ENCODE results near the gene LGALS3. TPM values are rescaled to one million over a fixed set of nuclear protein-coding genes. Genes with fewer than 3 reads are reported as not detected.

The LGALS3 gene
- total and polyA plus RNA-seq, 11 donors = 143 to 372 (median 205) TPM

DNA sequence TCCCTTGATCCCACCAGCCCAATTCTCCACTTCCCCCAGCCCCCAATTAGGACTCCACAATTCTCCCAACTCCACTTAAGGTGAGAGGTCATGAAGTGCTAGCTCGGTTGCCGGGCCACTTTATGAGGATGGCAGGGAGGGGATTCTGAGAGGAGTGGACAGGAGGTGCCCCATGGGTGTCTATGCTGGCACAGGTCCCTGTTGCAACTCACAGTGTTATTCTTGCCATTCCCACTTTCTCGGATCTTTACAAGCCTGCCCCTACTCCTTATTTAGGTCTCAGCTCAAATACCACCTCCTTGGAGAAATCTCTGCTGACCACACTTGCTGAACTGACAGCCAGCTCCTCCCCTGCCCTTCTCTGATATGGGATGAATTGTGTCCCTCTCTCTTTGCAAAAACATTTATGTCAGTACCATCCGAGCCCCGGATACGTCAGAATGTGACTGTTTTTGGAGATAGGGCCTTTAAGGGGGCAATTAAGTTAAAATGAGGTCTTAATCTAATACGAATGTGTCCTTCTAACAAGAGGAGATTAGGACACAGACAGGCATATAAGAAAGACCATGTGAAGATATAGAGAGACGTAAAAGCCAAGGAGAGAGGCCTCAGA lies 4.2 kb upstream of the LGALS3 start:
- TF ChIP-seq, protein P1, sequence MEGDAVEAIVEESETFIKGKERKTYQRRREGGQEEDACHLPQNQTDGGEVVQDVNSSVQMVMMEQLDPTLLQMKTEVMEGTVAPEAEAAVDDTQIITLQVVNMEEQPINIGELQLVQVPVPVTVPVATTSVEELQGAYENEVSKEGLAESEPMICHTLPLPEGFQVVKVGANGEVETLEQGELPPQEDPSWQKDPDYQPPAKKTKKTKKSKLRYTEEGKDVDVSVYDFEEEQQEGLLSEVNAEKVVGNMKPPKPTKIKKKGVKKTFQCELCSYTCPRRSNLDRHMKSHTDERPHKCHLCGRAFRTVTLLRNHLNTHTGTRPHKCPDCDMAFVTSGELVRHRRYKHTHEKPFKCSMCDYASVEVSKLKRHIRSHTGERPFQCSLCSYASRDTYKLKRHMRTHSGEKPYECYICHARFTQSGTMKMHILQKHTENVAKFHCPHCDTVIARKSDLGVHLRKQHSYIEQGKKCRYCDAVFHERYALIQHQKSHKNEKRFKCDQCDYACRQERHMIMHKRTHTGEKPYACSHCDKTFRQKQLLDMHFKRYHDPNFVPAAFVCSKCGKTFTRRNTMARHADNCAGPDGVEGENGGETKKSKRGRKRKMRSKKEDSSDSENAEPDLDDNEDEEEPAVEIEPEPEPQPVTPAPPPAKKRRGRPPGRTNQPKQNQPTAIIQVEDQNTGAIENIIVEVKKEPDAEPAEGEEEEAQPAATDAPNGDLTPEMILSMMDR (IDR thresholded peaks at IDR 0.05) = no peak
- no peak for TF ChIP-seq POLR2A (IDR thresholded peaks at IDR 0.05)
- Histone ChIP-seq H3K4me3 (no peak overlapping the region), H3K36me3 (no peaks in the 10 kb centered on the region), H3K4me1 (peaks cover 14 to 87% (median 45%) of the 10 kb centered on the region in 12 donors), H3K9me3 (no peaks in the 10 kb centered on the region), H3K27me3 (no peaks in the 10 kb centered on the region), H3K27ac (peak overlapping the region in 8 of 12 donors; percentile 8 to 70 (median 40))
- 72 to 80% (median 76%) methylated on average over 8 of the region's 8 CpGs for WGBS, 4 donors
- DNase-seq (no peak), ATAC-seq (no peak)
- intact Hi-C loops (cut with DNase I) = no loop called here

DNA sequence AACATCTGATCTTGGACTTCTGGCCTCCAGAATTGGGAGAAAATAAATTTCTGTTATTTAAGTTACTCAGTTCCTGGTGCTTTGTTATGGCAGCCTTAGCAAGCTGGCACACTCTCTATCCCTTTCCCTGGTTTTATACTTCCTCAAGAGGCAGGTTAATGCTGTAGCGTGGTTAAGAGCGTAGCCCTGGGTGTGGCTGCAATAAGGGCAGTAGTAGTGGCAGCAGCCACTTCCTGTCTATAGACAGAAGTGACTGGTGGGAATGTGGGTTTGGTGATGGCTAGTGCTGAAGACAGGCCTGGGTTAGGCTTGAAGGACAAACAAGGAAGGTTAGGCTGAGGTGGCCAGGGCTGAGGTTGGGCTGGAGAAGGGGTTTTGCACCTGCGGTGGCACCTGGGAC lies 3.6 kb upstream of the LGALS3 start:
- Histone ChIP-seq H3K9me3 (no peaks in the 10 kb centered on the region), H3K4me3 (no peak overlapping the region), H3K27ac (peak overlapping the region in 11 of 12 donors; percentile 6 to 70 (median 39)), H3K4me1 (peaks cover 14 to 87% (median 42%) of the 10 kb centered on the region in 12 donors), H3K27me3 (no peaks in the 10 kb centered on the region), H3K36me3 (no peaks in the 10 kb centered on the region)
- 75 to 94% (median 87%) methylated on average over 3 of the region's 3 CpGs for WGBS, 4 donors
- no peak for TF ChIP-seq POLR2A (IDR thresholded peaks at IDR 0.05)
- TF ChIP-seq, protein P1 (IDR thresholded peaks at IDR 0.05) = no peak
- intact Hi-C loops (cut with DNase I) = no loop called here
- no peak for DNase-seq
- ATAC-seq = no peak

DNA sequence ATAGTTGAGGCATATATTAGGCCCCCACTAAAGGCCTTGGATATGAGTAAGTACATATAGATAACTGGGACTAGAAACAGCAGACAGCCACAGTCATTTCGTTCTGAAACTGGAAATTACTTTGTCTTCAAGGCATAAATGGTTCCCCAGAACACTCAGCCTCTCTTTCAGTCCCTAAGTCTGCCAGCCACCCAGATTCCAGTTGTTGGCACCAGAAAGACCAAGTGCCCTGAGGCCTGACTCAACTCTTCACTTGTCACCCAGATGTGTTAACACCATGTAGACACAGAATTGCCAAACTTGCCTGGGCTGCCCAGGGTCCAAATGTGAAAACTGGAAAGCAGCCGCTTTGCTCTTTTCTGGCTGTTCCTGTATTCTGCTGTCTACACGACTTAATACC lies 3.0 kb upstream of the LGALS3 start:
- WGBS, 4 donors = 38 to 57% (median 52%) methylated on average over 3 of the region's 3 CpGs
- peaks cover 10 to 88% (median 43%) of the 10 kb centered on the region in 12 donors for H3K4me1 ChIP-seq

DNA sequence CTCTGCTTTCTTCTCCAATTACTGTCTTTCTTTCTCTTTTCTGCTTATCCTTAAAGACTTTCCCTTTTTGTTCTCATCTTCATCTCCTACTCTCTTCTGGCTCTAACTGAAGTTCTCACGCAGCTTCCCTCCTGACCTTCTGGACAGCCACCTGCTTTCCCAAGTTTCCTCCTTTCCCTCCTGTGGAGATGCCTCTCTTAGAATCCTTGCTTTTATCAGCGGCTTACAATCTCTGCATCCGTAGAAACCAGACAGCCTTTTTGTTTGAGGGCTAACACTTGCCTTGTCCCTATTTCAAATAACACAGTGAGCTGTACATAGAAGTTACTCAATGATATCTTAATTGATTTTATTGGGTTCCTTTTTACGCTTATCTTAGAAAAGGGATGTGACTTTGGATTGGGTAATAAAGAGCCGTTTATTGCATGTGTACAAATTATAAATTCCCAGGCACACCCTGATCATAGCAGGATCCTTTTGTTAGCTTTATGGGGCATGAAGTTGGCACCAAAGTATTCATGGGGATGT lies 2.1 kb upstream of the LGALS3 start:
- H3K9me3 ChIP-seq = no peaks in the 10 kb centered on the region
- no peaks in the 10 kb centered on the region for H3K27me3 ChIP-seq
- H3K4me1 ChIP-seq = peaks cover 7 to 88% (median 46%) of the 10 kb centered on the region in 12 donors
- DNase-seq = no peak
- TF ChIP-seq, protein P1 (IDR thresholded peaks at IDR 0.05) = no peak
- TF ChIP-seq POLR2A (IDR thresholded peaks at IDR 0.05) = no peak
- H3K27ac ChIP-seq = peak overlapping the region in 3 of 12 donors; percentile 21 to 70 (median 36)
- no peak for ATAC-seq
- H3K4me3 ChIP-seq = no peak overlapping the region
- peaks cover 0 to 3% (median 0%) of the 10 kb centered on the region in 9 donors for H3K36me3 ChIP-seq
- 83 to 84% (median 84%) methylated on average over 5 of the region's 5 CpGs for WGBS, 4 donors
- intact Hi-C loops (cut with DNase I) = no loop called here

More for the DNA sequence above, 3.0 kb upstream of the LGALS3 start:
- Histone ChIP-seq H3K36me3 (no peaks in the 10 kb centered on the region), H3K27ac (peak overlapping the region; percentile 2 to 70 (median 38)), H3K9me3 (no peaks in the 10 kb centered on the region), H3K4me3 (no peak overlapping the region), H3K27me3 (no peaks in the 10 kb centered on the region)
- TF ChIP-seq, protein P1 (IDR thresholded peaks at IDR 0.05) = no peak
- TF ChIP-seq POLR2A (IDR thresholded peaks at IDR 0.05) = no peak
- ATAC-seq (peak in 2 of 4 donors; percentile 11 to 13), DNase-seq (peak in 1 of 5 donors; percentile 48)
- intact Hi-C loops (cut with DNase I) = no loop called here
